GM19324 (cell line): ENCODE measurements around the gene MEGF10.

Experiments
- ATAC-seq: cut with Tn5 transposase; IDR thresholded peaks from one replicate; pipeline ENCODE4 v1.9.1; 2021; ENCODE audit warnings: mild to moderate bottlenecking, moderate library complexity; ENCODE audit not compliant: unreplicated experiment, low FRiP score

MEGF10 gene

GRCh38 chr5:127508644-127509373 is 218.2 kb downstream of the MEGF10 start:
- ATAC-seq = no peak
